Daoy (cell line): ENCODE measurements around the gene CTAGE4. TPM values are rescaled to one million over a fixed set of nuclear protein-coding genes. Genes with fewer than 3 reads are reported as not detected.
"Not testable (repeated sequence)": the region's sequence is repeated elsewhere in the genome, so short reads cannot be mapped to it uniquely, and the experiment has no call there.

Experiments
- DNase-seq: peaks from one replicate; pipeline ENCODE4 v3.0.0-alpha.2; 2015; ENCODE audit warnings: low read depth
- total RNA-seq: library from RNA; depleted of rRNA; stranded (reverse); fragments of >200 nt; shearing (Covaris generic); gene quantifications from 2 replicates; pipeline ENCODE4 v1.2.3, GENCODE V29; 2014; rRNA removed

CTAGE4 gene, protein sequence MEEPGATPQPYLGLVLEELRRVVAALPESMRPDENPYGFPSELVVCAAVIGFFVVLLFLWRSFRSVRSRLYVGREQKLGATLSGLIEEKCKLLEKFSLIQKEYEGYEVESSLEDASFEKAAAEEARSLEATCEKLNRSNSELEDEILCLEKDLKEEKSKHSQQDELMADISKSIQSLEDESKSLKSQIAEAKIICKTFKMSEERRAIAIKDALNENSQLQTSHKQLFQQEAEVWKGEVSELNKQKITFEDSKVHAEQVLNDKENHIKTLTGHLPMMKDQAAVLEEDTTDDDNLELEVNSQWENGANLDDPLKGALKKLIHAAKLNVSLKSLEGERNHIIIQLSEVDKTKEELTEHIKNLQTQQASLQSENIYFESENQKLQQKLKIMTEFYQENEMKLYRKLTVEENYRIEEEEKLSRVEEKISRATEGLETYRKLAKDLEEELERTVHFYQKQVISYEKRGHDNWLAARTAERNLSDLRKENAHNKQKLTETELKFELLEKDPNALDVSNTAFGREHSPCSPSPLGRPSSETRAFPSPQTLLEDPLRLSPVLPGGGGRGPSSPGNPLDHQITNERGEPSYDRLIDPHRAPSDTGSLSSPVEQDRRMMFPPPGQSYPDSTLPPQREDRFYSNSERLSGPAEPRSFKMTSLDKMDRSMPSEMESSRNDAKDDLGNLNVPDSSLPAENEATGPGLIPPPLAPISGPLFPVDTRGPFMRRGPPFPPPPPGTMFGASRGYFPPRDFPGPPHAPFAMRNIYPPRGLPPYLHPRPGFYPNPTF
- 0.09 and 0.23 TPM in 2 replicates for total RNA-seq

DNA sequence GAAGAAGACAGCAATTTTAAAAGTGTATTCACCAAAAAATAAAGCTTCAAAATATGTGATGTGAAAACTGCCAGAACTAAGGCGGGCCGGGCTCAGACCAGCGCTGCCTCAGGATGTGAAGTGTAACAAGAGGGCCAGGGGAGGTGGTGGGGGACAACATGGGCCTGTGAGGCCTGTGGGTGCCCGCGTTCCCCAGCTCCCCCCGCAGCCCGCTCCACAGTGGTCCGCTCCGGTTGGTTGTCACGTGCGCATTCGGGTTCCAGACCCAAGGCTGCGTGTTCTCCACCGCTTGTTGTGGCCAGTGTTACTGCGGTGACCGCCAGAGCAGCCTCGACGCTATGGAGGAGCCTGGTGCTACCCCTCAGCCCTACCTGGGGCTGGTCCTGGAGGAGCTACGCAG is at the start of gene CTAGE4:
TSS of gene CTAGE4 (plus strand) at position 301 of the 400 bp plus-strand sequence. CDS start at position 339, 38 bp downstream.
- not testable (repeated sequence) for DNase-seq

DNA sequence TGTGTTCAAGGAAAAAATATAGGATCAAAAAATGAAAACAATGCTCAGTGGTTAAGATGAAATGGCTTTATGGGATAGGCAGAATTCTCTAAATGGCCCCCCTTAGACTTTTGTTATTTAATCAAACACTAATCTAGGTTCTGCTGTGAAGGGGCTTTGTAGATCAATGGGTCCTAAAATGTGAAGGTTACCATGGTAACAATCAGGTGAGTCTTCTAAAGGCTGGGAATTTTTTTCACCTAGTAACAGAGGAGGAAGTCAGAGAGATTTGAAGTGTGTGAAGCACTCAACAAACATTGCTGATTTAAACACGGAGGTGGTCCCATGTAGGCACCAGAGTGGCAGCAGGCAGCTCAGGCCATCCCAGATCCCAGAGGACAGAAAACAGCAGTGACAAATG is 49.1 kb upstream of the CTAGE4 start:
- DNase-seq: no peak

DNA sequence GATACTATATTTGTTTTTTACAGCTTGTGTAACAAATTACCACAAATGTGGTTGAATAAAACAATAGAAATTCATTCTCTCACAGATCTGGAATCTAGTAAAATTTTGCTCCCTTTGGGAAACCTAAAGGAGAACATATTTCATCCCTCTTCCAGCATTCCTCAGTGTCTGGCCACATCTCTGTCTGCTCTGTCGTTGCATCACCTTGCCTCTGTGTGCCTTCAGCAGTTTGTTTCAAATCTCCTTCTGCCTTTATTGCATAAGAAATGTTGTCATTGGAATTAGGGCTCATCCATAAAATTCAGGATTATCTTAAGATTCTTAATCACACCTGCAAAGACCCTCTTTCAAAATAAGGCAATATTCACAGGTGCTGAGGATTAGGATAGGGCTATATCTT is 45.8 kb upstream of the CTAGE4 start:
- DNase-seq: no peak

DNA sequence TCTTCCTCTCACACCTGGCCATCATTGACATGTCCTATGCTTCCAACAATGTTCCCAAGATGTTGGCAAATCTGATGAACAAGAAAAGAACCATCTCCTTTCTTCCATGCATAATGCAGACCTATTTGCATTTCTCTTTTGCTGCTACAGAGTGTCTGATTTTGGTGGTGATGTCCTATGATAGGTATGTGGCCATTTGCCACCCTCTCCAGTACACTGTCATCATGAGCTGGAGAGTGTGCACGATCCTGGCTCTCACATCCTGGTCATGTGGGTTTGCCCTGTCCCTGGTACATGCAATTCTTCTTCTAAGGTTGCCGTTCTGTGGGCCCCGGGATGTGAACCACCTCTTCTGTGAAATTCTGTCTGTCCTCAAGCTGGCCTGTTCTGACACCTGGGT is 41.1 kb upstream of the CTAGE4 start:
- DNase-seq: no peak

DNA sequence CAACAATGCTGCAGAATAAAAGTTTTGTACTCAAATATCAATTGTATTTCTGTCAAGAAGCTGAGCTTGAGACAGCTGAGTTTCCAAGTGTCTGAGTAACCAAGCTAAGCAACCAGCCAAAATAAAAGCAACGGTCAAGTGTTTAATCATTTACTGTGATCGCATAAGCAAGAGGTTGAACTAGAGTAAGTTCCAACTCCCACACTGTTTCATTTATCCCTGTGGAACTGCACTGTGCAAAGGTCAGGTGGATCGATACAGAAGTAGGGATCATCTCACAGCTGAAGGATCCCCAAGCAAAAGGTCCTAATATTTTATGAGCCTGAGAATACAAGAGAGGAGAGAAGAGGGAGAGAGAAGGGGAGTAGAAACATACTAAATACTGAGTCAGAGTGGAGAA is 38.8 kb upstream of the CTAGE4 start:
- no peak for DNase-seq

DNA sequence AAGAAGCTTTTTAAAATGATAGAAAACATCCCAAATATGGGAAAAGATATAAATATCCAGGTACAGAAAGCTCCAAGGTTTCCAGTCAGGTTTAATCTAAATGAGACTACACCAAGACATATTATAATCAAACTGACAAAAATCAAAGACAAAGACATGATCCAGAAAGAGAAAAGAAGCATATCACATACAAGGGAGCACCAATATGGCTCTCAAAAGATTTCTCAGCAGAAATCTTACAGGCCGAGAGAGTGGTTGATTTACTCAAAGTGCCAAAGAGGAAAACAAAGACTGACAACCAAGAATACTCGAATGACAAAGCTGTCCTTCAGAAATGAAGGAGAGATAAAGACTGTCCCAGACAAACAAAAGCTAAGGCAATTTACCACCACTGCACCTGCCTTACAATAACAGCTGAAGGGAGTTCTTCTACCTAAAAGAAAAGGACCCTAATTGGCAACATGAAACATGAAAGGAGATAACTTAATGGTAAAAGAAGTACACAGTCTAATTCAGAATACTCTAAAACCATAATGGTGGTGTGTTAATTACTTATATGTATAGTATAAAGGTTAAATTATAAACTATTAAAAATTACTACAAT is 34.9 kb upstream of the CTAGE4 start:
- no peak for DNase-seq

DNA sequence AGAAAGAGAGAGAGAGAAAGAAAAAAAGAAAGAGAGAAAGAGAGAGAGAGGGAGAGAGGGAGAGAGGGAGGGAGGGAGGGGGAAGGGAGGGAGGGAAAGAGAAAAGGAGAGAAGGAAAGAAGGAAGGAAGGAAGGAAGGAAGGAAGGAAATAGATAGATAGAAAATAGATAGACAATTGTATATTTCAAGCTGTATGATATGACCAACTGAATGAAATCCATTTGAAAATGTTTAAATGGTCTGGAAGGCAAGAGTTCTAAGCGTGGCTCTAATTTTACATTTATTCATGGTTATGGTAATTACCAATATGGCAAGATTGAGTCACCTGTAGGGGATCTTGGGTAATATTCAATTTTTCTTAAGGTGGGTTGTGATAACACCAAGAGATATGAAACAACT is 24.4 kb upstream of the CTAGE4 start:
- no peak for DNase-seq

DNA sequence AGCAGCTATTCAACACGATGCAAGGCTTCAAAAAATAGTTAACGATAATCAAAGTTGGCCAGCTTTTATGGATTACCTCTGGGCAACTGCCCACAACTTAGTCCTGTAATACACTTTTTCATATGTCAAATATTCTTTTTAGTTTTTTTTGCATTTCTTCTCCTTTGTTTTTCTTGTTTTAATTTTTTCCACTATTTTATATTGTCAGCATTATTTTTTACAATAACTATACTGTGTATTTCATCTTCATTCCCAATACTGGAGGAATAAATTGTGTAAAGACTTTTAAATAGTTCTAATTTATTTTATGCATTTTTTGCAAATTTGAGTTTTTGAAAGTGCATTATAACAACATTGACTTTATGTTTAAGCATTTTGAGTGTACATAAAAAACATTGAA is 18.5 kb upstream of the CTAGE4 start:
- DNase-seq: no peak

DNA sequence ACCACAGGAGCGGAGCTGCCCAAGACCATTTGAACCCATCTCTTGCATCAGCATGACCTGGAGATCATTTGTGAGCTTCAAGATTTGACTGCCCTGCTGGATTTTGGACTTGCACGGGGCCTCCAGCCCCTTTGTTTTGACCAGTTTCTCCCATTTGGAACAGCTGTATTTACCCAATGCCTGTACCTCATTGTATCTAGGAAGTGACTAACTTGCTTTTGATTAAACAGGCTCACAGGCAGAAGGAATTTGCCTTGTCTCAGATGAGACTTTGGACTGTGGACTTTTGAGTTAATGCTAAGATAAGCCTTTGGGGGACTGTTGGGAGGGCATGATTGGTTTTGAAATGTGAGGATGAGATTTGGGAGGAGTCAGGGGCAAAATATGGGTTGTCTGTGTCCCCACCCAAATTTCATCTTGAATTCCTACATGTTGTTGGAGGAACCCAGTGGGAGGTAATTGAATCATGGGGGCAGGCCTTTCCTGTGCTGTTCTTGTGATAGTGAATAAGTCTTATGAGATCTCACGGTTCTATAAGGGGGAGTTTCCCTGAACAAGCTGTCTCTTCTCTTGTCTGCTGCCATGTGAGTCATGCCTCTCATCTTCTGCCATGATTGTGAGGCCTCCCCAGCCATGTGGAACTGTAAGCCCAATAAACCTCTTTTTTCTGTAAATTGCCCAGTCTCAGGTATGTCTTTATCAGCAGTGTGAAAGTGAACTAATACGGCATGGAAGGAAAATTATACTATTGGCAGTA is 11.5 kb upstream of the CTAGE4 start:
- not testable (repeated sequence) for DNase-seq

DNA sequence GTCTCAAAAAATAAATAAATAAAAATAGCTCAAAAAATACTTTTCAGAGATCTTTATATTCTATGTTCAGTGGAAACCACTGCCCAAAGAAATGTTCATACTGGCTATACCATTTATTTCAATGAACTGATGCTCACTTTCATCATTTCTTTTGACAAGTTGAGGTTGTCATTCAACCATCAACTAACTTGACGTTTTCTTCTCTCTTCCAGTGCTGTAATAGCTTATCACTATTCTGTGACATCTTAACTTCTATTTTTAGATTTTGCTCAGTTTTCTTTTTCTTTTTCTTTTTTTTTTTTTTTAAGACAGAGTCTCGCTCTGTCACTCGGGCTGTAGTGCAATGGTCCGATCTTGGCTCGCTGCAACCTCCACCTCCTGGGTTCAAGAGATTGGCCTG is 8.7 kb upstream of the CTAGE4 start:
- no peak for DNase-seq

DNA sequence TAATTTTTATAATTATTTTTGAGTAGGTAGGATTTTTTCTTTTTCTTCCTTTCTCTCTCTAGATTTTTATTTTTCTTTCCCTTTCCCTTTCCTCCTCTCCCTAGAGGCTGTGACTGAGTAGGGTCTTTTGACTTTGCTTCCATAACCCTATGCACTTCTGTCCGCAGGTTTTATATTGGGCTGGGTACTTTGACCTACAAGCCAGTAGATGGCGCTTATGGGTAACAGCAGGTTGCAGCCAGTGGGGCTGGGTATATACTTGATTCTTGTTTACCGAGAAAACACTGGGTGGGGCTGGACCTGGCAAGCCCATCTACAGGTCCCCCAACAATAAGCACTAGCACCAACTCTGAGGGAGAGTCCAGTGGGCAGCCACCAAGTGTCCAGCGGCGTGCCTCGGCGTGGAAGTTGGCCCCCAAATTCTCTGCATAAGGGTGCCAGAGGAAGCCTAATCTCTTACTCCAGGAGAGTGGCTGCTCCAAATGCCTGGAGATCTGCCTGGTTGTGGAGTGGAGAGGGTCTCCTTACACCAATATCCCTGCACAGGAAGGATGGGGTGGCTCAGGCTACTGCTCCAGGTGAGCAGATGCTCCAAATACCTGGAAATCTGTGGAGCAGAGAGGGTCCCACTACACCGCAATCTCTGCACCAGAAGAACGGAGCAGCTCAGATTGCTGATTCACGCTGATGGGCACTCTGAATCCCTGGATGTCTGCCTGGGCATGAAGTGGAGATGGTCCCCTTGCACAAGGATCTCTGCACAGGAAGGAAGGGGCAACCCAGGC is 4.7 kb upstream of the CTAGE4 start:
- peak; percentile 23 for DNase-seq

DNA sequence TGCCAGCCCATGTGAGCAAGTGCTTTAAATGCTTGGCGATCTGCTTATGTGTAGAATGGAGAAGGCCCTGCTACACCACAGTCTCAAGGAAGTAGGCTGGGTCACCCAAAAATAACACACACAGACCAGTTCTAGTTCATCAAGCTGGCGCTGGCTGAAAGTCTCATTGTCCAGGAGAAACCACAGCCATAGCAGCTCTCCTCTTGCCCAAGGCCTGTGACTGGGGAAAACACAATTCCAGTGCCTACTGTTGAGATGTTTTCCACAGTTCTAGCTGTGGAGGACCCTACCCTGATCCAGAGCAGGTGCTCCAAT is 4.1 kb upstream of the CTAGE4 start:
- DNase-seq: not testable (repeated sequence)

DNA sequence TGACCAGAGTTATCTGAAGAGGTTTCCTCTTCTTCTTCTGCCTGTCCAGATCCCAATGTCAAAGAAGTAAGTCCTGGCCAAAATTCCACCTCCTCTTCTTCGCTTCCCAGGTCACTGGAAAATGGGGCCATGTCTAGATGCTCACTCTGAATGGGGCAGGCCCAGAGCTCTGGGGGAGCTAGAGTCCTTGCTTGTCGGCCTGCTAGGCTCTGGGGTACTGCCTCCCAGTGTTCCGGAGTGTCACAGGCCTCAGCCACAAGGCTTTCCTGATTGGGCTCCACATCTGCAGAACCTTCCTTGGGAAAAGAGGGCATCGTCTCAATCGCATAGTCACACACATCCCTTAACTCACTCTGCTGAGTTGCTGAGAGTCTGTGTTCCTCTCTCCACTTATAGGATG is 4.6 kb downstream of the CTAGE4 start:
- DNase-seq: not testable (repeated sequence)

DNA sequence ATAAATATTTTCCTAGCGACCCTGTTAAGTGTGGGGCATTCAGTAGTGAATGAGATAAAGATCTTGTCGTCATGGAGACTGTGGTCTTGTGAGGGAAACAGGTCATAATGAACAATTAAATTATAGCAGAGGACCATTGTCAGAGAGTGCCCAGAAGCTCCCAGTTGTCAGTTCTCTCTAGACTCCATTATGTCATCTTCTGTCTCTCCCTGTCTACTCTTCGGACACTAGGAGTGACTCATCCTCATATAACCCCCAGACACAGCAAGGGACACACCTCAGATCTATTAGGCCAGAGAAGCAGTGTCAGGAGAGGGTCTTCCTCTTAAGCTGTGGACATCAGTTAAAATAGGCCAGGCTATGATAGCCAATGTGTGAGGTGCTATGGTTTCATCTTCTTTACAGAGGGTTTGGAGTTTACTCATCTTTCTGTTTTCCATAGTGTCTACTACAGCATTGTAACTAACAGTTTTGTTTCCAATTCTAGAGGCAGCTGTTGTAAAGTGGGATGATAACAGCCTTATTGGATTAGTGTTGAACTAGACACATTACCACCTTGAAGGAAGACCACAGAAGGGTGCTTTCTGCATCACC is 5.4 kb downstream of the CTAGE4 start:
- DNase-seq: not testable (repeated sequence)

DNA sequence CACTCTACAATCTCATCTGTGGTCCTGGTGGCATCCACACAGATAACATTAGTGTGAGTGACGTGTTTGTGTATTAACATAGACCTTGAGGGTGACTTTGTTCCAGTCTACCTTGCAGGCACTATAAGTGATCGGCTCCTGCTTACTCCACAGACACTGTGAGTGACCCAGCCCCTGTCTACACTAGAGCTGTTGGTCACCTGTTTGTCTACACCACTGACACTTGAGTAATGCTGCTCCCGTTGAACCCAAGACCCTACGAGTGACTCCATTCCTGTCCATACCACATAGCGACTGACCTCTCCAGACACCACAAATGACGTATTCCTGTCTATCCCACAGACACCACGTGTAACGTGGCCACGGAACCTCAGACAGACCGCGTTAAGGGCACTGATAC is 10.5 kb downstream of the CTAGE4 start:
- not testable (repeated sequence) for DNase-seq

DNA sequence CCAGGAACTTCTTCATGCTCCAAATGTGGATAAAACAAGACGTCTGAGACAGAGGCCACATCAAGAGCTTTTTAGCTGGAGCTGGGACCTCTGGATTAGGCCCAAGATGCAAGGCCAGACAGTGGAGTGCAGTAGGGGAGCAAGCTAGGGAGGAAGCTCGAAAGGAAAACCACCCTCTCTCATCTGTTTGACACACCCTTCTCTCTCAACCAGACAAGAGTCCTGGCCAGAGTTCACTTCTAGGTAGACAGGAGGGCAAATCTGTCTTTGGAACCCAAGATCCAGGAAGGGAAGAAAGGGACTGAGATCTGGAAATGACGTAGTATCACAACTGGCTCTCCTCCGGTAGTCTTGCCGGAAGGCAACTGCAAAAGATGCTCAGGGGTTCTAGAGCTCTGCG is 11.2 kb downstream of the CTAGE4 start:
- DNase-seq: not testable (repeated sequence)

DNA sequence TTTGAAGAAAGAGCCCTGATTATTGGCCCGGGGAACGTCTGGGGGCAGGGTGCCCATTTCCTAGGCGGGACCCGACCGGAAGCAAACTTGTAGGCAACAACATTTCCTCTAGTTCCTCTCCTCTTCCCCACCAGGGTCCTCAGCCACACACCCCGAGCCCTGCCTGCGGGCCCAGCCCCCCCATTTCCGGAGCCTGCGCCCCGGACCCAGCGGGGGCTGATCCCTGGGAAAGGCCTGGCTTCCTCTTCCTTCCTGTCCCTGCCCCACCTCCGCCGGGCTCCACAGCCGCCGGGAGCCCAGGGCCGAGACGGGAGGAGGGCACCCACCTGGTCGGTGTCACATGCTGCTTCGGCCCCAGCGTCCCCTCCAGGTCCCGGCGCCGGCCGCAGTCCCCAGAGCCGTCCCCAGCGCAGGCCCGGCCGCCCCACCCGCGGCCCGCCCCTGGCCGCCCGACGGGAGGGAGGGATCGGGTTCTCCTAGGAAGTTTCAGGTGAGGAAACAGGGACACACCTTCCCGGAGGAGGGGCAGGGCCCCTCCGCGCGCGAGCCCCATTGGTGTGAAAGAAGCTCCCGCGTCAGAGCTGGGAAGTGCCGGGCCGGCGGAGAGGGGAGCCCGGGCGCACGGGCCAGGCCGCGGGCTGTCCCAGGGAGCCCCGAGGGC is 12.1 kb downstream of the CTAGE4 start, which contains the start of gene ARHGEF35:
TSS of gene ARHGEF35 (minus strand) at position 622 of the 661 bp plus-strand sequence. CDS start 7,450 bp downstream, outside the sequence.
- DNase-seq: not testable (repeated sequence)

DNA sequence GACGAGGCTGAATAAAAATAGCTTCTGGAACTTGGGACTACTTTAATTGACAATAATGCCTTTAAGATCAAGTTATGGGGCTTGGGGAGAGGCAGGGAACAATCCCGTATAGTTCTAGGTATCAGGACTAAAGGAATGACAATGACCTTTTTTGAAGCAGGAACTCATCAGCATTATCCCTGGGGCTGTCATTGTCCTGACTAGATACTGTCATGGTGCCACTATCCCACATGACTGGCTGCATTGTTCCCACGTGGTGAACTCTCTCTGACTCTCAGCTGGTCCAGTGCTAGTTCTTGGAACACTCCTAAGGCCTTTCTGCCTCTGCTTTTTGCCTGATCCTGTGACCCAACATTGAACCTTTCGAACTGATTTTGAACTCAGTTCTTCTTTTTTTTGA is 15.7 kb downstream of the CTAGE4 start:
- DNase-seq: not testable (repeated sequence)

DNA sequence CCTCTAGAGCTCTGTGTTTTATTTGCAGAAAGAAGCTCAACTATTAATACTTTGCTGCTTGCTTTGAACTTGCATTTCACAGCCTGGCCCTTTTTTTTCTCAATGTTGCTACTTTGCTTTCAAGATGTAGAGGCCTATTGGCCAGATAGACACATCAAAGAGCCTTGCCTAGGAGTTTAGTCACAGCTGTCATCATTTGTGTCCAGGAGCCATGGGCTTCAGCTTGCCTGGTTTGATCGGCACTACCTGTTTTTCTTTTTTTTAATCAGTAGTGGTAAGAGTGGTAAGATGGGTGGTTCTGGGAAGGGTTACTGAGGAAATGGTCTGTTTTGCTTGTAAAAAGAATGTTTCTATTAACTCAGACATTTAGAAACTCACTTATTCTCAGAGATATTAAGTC is 18.7 kb downstream of the CTAGE4 start:
- not testable (repeated sequence) for DNase-seq

DNA sequence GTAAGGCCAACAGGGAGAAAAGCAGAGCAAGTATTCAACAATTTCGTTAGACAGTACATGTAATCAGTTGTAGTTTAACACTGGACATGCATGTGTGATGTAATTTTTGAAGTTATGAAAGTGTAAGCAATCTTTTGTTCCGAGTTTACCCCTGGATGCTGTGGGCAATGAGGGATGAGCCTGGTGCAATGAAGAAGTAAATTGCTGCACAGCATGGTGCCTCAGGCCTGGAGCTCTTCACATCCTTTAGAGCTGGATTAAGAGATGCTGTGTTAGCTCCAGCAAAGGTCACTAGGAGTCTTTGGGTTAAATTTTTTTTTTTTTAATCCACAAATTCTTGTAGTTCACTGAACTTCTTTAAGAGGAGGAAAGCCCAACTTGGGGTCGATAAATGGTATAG is 19.8 kb downstream of the CTAGE4 start:
- DNase-seq: not testable (repeated sequence)
